ENCODE results near the gene SSC5D. TPM values are rescaled to one million over a fixed set of nuclear protein-coding genes. Genes with fewer than 3 reads are reported as not detected.

Gene SSC5D
- total RNA-seq, 2 experiments from 2014 or later = 0.68 to 0.79 TPM

GRCh38 chr19:55460670-55461258, 27.5 kb upstream of the SSC5D start:
- Mint-ChIP-seq H3K27me3 (peaks cover under 1% of the 10 kb centered on the region), H3K9me3 (ENCODE audit: low read depth) (no peaks in the 10 kb centered on the region), H3K4me3 (peak overlapping the region; percentile 81), H3K27ac (peak overlapping the region; percentile 85), H3K36me3 (no peaks in the 10 kb centered on the region), H3K4me1 (peaks cover 19% of the 10 kb centered on the region)
- DNase-seq (peak; percentile 67), ATAC-seq (no peak)
- CTCF ChIA-PET = interaction anchor here (0.6 to 6.3 kb wide), 3 partner anchors 8 to 172 kb away, joined by 3 to 41 read pairs (median 4); no protein-coding TSS in a partner anchor

- CTCF ChIA-PET = interaction anchor here (0.6 to 6.3 kb wide), 13 partner anchors 15 to 320 kb away, joined by 3 to 41 read pairs (median 4); partner anchors contain the start of genes ZNF628 and ZNF865
- H3K9me3 Mint-ChIP-seq (ENCODE audit: low read depth) = no peaks in the 10 kb centered on the region
- no peaks in the 10 kb centered on the region for H3K36me3 Mint-ChIP-seq
- peaks cover 19% of the 10 kb centered on the region for H3K4me1 Mint-ChIP-seq
- peak within 1 kb of the TSS; percentile 85 for H3K27ac Mint-ChIP-seq
- peak within 1 kb of the TSS; percentile 81 for H3K4me3 Mint-ChIP-seq
- ATAC-seq (peak; percentile 96), DNase-seq (peak; percentile 100)
- peaks cover 2% of the 10 kb centered on the region for H3K27me3 Mint-ChIP-seq
Observed at GRCh38 chr19:55461259-55461973, 26.8 kb upstream of the SSC5D start, which contains the start of gene ISOC2. ISOC2 (minus strand) TSS chr19:55461642; CDS start chr19:55456486, 5,156 bp downstream.

GRCh38 chr19:55461974-55462626, 26.1 kb upstream of the SSC5D start:
- Mint-ChIP-seq H3K27me3 (peaks cover 2% of the 10 kb centered on the region), H3K4me3 (peak overlapping the region; percentile 81), H3K36me3 (no peaks in the 10 kb centered on the region), H3K27ac (peak overlapping the region; percentile 85), H3K9me3 (ENCODE audit: low read depth) (no peaks in the 10 kb centered on the region), H3K4me1 (peaks cover 19% of the 10 kb centered on the region)
- CTCF ChIA-PET = interaction anchor here (0.6 to 6.3 kb wide), 13 partner anchors 15 to 321 kb away, joined by 3 to 41 read pairs (median 4); partner anchors contain the start of genes ZNF628 and ZNF865
- ATAC-seq = no peak
- no peak for DNase-seq

GRCh38 chr19:55462722-55463121, 25.5 kb upstream of the SSC5D start:
- no peak for DNase-seq
- Mint-ChIP-seq H3K9me3 (ENCODE audit: low read depth) (no peaks in the 10 kb centered on the region), H3K27me3 (peaks cover 2% of the 10 kb centered on the region), H3K4me3 (no peak overlapping the region), H3K4me1 (peaks cover 19% of the 10 kb centered on the region), H3K27ac (no peak overlapping the region), H3K36me3 (no peaks in the 10 kb centered on the region)
- CTCF ChIA-PET = interaction anchor here (6.3 kb wide), 1 partner anchor 42 kb away, joined by 41 read pairs; no protein-coding TSS in a partner anchor
- ATAC-seq = no peak

- Mint-ChIP-seq H3K4me1 (peaks cover 22% of the 10 kb centered on the region), H3K27ac (no peak overlapping the region), H3K36me3 (no peaks in the 10 kb centered on the region), H3K9me3 (ENCODE audit: low read depth) (no peaks in the 10 kb centered on the region), H3K27me3 (peaks cover 2% of the 10 kb centered on the region), H3K4me3 (no peak overlapping the region)
- no peak for ATAC-seq
- CTCF ChIA-PET = interaction anchor here (6.3 kb wide), 1 partner anchor 41 kb away, joined by 41 read pairs; no protein-coding TSS in a partner anchor
- no peak for DNase-seq
Observed at GRCh38 chr19:55463583-55464031, 24.6 kb upstream of the SSC5D start.

- H3K4me1 Mint-ChIP-seq = peaks cover 22% of the 10 kb centered on the region
Observed at GRCh38 chr19:55464039-55464661, 24.1 kb upstream of the SSC5D start.

GRCh38 chr19:55464662-55465054, 23.6 kb upstream of the SSC5D start, which contains the start of gene C19orf85:
C19orf85 (minus strand) TSS chr19:55464751; CDS start chr19:55464554, 197 bp downstream.
- CTCF ChIA-PET = no interaction called here
- no peaks in the 10 kb centered on the region for H3K9me3 Mint-ChIP-seq (ENCODE audit: low read depth)
- H3K4me3 Mint-ChIP-seq = no peak within 1 kb of the TSS
- H3K27me3 Mint-ChIP-seq = peaks cover 2% of the 10 kb centered on the region
- no peaks in the 10 kb centered on the region for H3K36me3 Mint-ChIP-seq
- DNase-seq (no peak), ATAC-seq (no peak)
- peaks cover 22% of the 10 kb centered on the region for H3K4me1 Mint-ChIP-seq
- H3K27ac Mint-ChIP-seq = no peak within 1 kb of the TSS

More at GRCh38 chr19:55464039-55464661, 24.1 kb upstream of the SSC5D start:
- CTCF ChIA-PET = interaction anchor here (6.3 kb wide), 1 partner anchor 40 kb away, joined by 41 read pairs; no protein-coding TSS in a partner anchor
- no peak for DNase-seq
- Mint-ChIP-seq H3K36me3 (no peaks in the 10 kb centered on the region), H3K27ac (no peak overlapping the region), H3K9me3 (ENCODE audit: low read depth) (no peaks in the 10 kb centered on the region), H3K4me3 (no peak overlapping the region), H3K27me3 (peaks cover 2% of the 10 kb centered on the region)
- no peak for ATAC-seq

- CTCF ChIA-PET = interaction anchor here (1.0 to 4.9 kb wide), 7 partner anchors 9 to 173 kb away, joined by 3 to 76 read pairs (median 15); partner anchors contain the start of genes NAT14, ZNF628 and ZNF865
Observed at GRCh38 chr19:55465460-55466240, 22.6 kb upstream of the SSC5D start.

GRCh38 chr19:55466241-55466614, 22.0 kb upstream of the SSC5D start:
- Mint-ChIP-seq H3K27ac (no peak overlapping the region), H3K9me3 (ENCODE audit: low read depth) (no peaks in the 10 kb centered on the region), H3K36me3 (no peaks in the 10 kb centered on the region)

More at GRCh38 chr19:55465460-55466240, 22.6 kb upstream of the SSC5D start:
- no peak for DNase-seq
- no peaks in the 10 kb centered on the region for H3K9me3 Mint-ChIP-seq (ENCODE audit: low read depth)
- H3K4me1 Mint-ChIP-seq = peaks cover 15% of the 10 kb centered on the region
- no peak overlapping the region for H3K4me3 Mint-ChIP-seq
- H3K36me3 Mint-ChIP-seq = no peaks in the 10 kb centered on the region
- no peak overlapping the region for H3K27ac Mint-ChIP-seq
- no peak for ATAC-seq
- H3K27me3 Mint-ChIP-seq = peaks cover 2% of the 10 kb centered on the region

GRCh38 chr19:55467236-55468053, 20.8 kb upstream of the SSC5D start:
- peak; percentile 74 for DNase-seq
- H3K27me3 Mint-ChIP-seq = peaks cover 2% of the 10 kb centered on the region
- peaks cover 3% of the 10 kb centered on the region for H3K4me1 Mint-ChIP-seq
- peak; percentile 96 for ATAC-seq
- H3K36me3 Mint-ChIP-seq = no peaks in the 10 kb centered on the region
- CTCF ChIA-PET = interaction anchor here (0.6 to 4.9 kb wide), 32 partner anchors 9 to 1584 kb away, joined by 3 to 76 read pairs (median 5); partner anchors contain the start of genes FIZ1, NAT14, PPP6R1 and TMEM238
- H3K9me3 Mint-ChIP-seq (ENCODE audit: low read depth) = no peaks in the 10 kb centered on the region
- no peak overlapping the region for H3K27ac Mint-ChIP-seq
- no peak overlapping the region for H3K4me3 Mint-ChIP-seq

More at GRCh38 chr19:55466241-55466614, 22.0 kb upstream of the SSC5D start:
- peaks cover 12% of the 10 kb centered on the region for H3K4me1 Mint-ChIP-seq
- no peak overlapping the region for H3K4me3 Mint-ChIP-seq
- no peak for DNase-seq
- H3K27me3 Mint-ChIP-seq = peaks cover 2% of the 10 kb centered on the region
- CTCF ChIA-PET = interaction anchor here (1.0 to 4.9 kb wide), 11 partner anchors 8 to 325 kb away, joined by 3 to 76 read pairs (median 6); partner anchors contain the start of genes NAT14, ZNF628 and ZNF865
- ATAC-seq = no peak

GRCh38 chr19:55468054-55468393, 20.2 kb upstream of the SSC5D start:
- Mint-ChIP-seq H3K4me1 (peaks cover 3% of the 10 kb centered on the region), H3K9me3 (ENCODE audit: low read depth) (no peaks in the 10 kb centered on the region), H3K4me3 (no peak overlapping the region), H3K27ac (no peak overlapping the region), H3K27me3 (peaks cover 2% of the 10 kb centered on the region), H3K36me3 (no peaks in the 10 kb centered on the region)
- no peak for DNase-seq
- CTCF ChIA-PET = interaction anchor here (0.6 to 4.9 kb wide), 26 partner anchors 8 to 1585 kb away, joined by 3 to 76 read pairs (median 6); partner anchors contain the start of genes FIZ1, NAT14, TMEM238 and ZNF524
- ATAC-seq = peak; percentile 16
